Neural cell (in vitro differentiated cells): ENCODE measurements around the gene PKN1.

Experiments
- EP300 ChIP-seq: fragments of 450-650 bp; conservative IDR thresholded peaks from 2 replicates; pipeline ENCODE4 v1.6.1; 2014; ENCODE audit warnings: antibody characterized with exemption, mild to moderate bottlenecking, moderate library complexity; ENCODE audit not compliant: poor library complexity, severe bottlenecking
- EZH2 ChIP-seq: fragments of 200-600, 300-800 bp; shearing (Covaris generic), sonication (generic); IDR thresholded peaks from 2 replicates; pipeline ENCODE4 v1.6.1; 2014; ENCODE audit warnings: antibody characterized with exemption, low read length, borderline replicate concordance, mild to moderate bottlenecking; ENCODE audit not compliant: insufficient read depth, poor library complexity, severe bottlenecking
- MXI1 ChIP-seq: fragments of 450-650 bp; conservative IDR thresholded peaks from 2 replicates; pipeline ENCODE4 v1.6.1; 2014; ENCODE audit warnings: antibody characterized with exemption, mild to moderate bottlenecking; ENCODE audit not compliant: poor library complexity, severe bottlenecking
- POLR2AphosphoS5 ChIP-seq: IDR thresholded peaks from 2 replicates; pipeline ENCODE4 v1.6.1; 2012
- REST ChIP-seq: IDR thresholded peaks from 2 replicates; pipeline ENCODE4 v1.6.1; 2012; ENCODE audit warnings: borderline replicate concordance
- TAF1 ChIP-seq: IDR thresholded peaks from 2 replicates; pipeline ENCODE4 v1.6.1; 2012; ENCODE audit warnings: low read depth
- TF ChIP-seq, protein P1 (sequence below): fragments of 450-650 bp; IDR thresholded peaks from 2 replicates; pipeline ENCODE4 v1.5.1; 2014; ENCODE audit warnings: antibody characterized with exemption, mild to moderate bottlenecking, moderate library complexity; ENCODE audit not compliant: poor library complexity, severe bottlenecking

- TF ChIP-seq, protein P1, sequence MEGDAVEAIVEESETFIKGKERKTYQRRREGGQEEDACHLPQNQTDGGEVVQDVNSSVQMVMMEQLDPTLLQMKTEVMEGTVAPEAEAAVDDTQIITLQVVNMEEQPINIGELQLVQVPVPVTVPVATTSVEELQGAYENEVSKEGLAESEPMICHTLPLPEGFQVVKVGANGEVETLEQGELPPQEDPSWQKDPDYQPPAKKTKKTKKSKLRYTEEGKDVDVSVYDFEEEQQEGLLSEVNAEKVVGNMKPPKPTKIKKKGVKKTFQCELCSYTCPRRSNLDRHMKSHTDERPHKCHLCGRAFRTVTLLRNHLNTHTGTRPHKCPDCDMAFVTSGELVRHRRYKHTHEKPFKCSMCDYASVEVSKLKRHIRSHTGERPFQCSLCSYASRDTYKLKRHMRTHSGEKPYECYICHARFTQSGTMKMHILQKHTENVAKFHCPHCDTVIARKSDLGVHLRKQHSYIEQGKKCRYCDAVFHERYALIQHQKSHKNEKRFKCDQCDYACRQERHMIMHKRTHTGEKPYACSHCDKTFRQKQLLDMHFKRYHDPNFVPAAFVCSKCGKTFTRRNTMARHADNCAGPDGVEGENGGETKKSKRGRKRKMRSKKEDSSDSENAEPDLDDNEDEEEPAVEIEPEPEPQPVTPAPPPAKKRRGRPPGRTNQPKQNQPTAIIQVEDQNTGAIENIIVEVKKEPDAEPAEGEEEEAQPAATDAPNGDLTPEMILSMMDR: no peak
- no peak for TF ChIP-seq EZH2
- TF ChIP-seq REST: no peak
- TF ChIP-seq POLR2AphosphoS5: no peak
- TF ChIP-seq TAF1: no peak
- no peak for TF ChIP-seq EP300
- no peak for TF ChIP-seq MXI1
Measured at GRCh38 chr19:14519245-14519859, 86.2 kb downstream of the PKN1 start.
